Loucy (cell line): Measurements from ENCODE around the gene RPS6KA6.

Experiments used
- EZH2phosphoT487 ChIP-seq: fragments of 200-600 bp; IDR thresholded peaks from 2 replicates; pipeline ENCODE4 v1.6.1; 2018; ENCODE audit warnings: antibody characterized with exemption, mild to moderate bottlenecking, moderate library complexity, borderline replicate concordance
- TF ChIP-seq, protein P1 (sequence below): fragments of 200-600 bp; sonication (generic); conservative IDR thresholded peaks from 2 replicates; pipeline ENCODE4 v1.5.1; 2014; ENCODE audit warnings: mild to moderate bottlenecking, antibody characterized with exemption, low read length

GRCh38 chrX:84170931-84171330 lies 17.1 kb downstream of the RPS6KA6 start:
- TF ChIP-seq, protein P1, sequence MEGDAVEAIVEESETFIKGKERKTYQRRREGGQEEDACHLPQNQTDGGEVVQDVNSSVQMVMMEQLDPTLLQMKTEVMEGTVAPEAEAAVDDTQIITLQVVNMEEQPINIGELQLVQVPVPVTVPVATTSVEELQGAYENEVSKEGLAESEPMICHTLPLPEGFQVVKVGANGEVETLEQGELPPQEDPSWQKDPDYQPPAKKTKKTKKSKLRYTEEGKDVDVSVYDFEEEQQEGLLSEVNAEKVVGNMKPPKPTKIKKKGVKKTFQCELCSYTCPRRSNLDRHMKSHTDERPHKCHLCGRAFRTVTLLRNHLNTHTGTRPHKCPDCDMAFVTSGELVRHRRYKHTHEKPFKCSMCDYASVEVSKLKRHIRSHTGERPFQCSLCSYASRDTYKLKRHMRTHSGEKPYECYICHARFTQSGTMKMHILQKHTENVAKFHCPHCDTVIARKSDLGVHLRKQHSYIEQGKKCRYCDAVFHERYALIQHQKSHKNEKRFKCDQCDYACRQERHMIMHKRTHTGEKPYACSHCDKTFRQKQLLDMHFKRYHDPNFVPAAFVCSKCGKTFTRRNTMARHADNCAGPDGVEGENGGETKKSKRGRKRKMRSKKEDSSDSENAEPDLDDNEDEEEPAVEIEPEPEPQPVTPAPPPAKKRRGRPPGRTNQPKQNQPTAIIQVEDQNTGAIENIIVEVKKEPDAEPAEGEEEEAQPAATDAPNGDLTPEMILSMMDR, result no peak
- no peak for TF ChIP-seq EZH2phosphoT487
